HFFc6 (cell line): ENCODE results near the gene OLA1. TPM values are rescaled to one million over a fixed set of nuclear protein-coding genes. Genes with fewer than 3 reads are reported as not detected.

ENCODE experiments used
- DNase-seq: peaks from one replicate; pipeline ENCODE4 v3.0.0-alpha.2; 2018
- H3K27ac Mint-ChIP-seq: 2 replicates; pipeline ENCODE4 v1.8.0; 2020; ENCODE audit warnings: mild to moderate bottlenecking, mixed read lengths
- H3K27me3 Mint-ChIP-seq: 2 replicates; pipeline ENCODE4 v1.8.0; 2021; ENCODE audit warnings: mild to moderate bottlenecking, moderate library complexity, mixed read lengths; ENCODE audit not compliant: insufficient read depth
- H3K36me3 Mint-ChIP-seq: 2 replicates; pipeline ENCODE4 v1.8.0; 2021; ENCODE audit warnings: low read depth, mixed read lengths
- H3K4me1 Mint-ChIP-seq: 2 replicates; pipeline ENCODE4 v1.8.0; 2020; ENCODE audit warnings: low read depth, mixed read lengths
- H3K4me3 Mint-ChIP-seq: 2 replicates; pipeline ENCODE4 v1.8.0; 2020; ENCODE audit warnings: mild to moderate bottlenecking, moderate library complexity, mixed read lengths
- H3K9me3 Mint-ChIP-seq: 2 replicates; pipeline ENCODE4 v1.8.0; 2020; ENCODE audit warnings: mild to moderate bottlenecking, mixed read lengths
- CTCF ChIP-seq: fragments of 200-600 bp; sonication (generic); IDR thresholded peaks from 2 replicates; pipeline ENCODE4 v1.5.0; 2021; ENCODE audit warnings: antibody characterized with exemption, mild to moderate bottlenecking
- total RNA-seq, 6 experiments: library from RNA; stranded (reverse); fragmentation: NEBNext Ultra II Directional; extraction: Animal tissue kit (Norgen Biotek cat#: 25700); gene quantifications; 2 replicates in 1 of 6; 3 replicates in 5 of 6; pipeline ENCODE4 v1.2.3, GENCODE V29; 2021

OLA1 gene
- total RNA-seq, 6 experiments from 2014 or later: 105 to 123 (median 106) TPM

GRCh38 chr2:174224665-174225288, 23.6 kb downstream of the OLA1 start:
- no peak for TF ChIP-seq CTCF
- H3K36me3 Mint-ChIP-seq: peaks cover 31% of the 10 kb centered on the region; the same call in 1 of the 2 replicates
- DNase-seq: no peak
- H3K27me3 Mint-ChIP-seq: no peaks in the 10 kb centered on the region
- H3K27ac Mint-ChIP-seq: no peak overlapping the region; the same call in 1 of the 2 replicates
- no peaks in the 10 kb centered on the region for H3K9me3 Mint-ChIP-seq
- H3K4me3 Mint-ChIP-seq: no peak overlapping the region
- H3K4me1 Mint-ChIP-seq: peaks cover 5% of the 10 kb centered on the region; the same call in 1 of the 2 replicates

- DNase-seq: no peak
- peaks cover 26% of the 10 kb centered on the region; the same call in 1 of the 2 replicates for H3K36me3 Mint-ChIP-seq
- no peak for TF ChIP-seq CTCF
- H3K4me3 Mint-ChIP-seq: no peak overlapping the region
- no peaks in the 10 kb centered on the region for H3K9me3 Mint-ChIP-seq
- H3K27ac Mint-ChIP-seq: no peak overlapping the region; the same call in 1 of the 2 replicates
- H3K27me3 Mint-ChIP-seq: no peaks in the 10 kb centered on the region
- H3K4me1 Mint-ChIP-seq: peaks cover 5% of the 10 kb centered on the region; the same call in 1 of the 2 replicates
Observed at GRCh38 chr2:174224125-174224524, 24.2 kb downstream of the OLA1 start.

GRCh38 chr2:174223388-174223787, 24.9 kb downstream of the OLA1 start:
- Mint-ChIP-seq H3K4me3 (no peak overlapping the region), H3K4me1 (peaks cover 5% of the 10 kb centered on the region; the same call in 1 of the 2 replicates), H3K9me3 (no peaks in the 10 kb centered on the region), H3K27me3 (no peaks in the 10 kb centered on the region), H3K36me3 (peaks cover 25% of the 10 kb centered on the region; the same call in 1 of the 2 replicates), H3K27ac (no peak overlapping the region)
- no peak for DNase-seq
- TF ChIP-seq CTCF: no peak

- Mint-ChIP-seq H3K36me3 (peaks cover 19% of the 10 kb centered on the region; the same call in 1 of the 2 replicates), H3K27ac (no peak overlapping the region), H3K9me3 (no peaks in the 10 kb centered on the region), H3K4me3 (no peak overlapping the region), H3K27me3 (no peaks in the 10 kb centered on the region), H3K4me1 (peaks cover 11% of the 10 kb centered on the region; the same call in 1 of the 2 replicates)
- DNase-seq: no peak
- TF ChIP-seq CTCF: no peak
Observed at GRCh38 chr2:174222154-174222553, 26.2 kb downstream of the OLA1 start.

- Mint-ChIP-seq H3K4me3 (no peak overlapping the region), H3K4me1 (peaks cover 11% of the 10 kb centered on the region; the same call in 1 of the 2 replicates), H3K27me3 (no peaks in the 10 kb centered on the region), H3K27ac (no peak overlapping the region), H3K9me3 (no peaks in the 10 kb centered on the region), H3K36me3 (peaks cover 12% of the 10 kb centered on the region; the same call in 1 of the 2 replicates)
- no peak for TF ChIP-seq CTCF
- DNase-seq: no peak
Observed at GRCh38 chr2:174219321-174219720, 29.0 kb downstream of the OLA1 start.
